HepG2 (cell line): Measurements from ENCODE around the gene TNFSF18. TPM values are rescaled to one million over a fixed set of nuclear protein-coding genes. Genes with fewer than 3 reads are reported as not detected.

Experiments
- ATAC-seq: fragments of 200-7000 bp; cut with Tn5 transposase; 3 replicates; pipeline ENCODE4 v1.9.1; 2020; ENCODE audit warnings: mild to moderate bottlenecking, moderate library complexity
- BruUV-seq: library from RNA; stranded (reverse); fragments of 400-500 nt; replicated peaks from 2 replicates; lab custom pipeline; 2021; lab: Mats Ljungman, UMichigan
- CTCF ChIA-PET: fragments of 300-600 bp; formaldehyde crosslinking; extraction: SDS; loops from one replicate; lab custom pipeline; 2021; ENCODE audit warnings: low total read pairs, inconsistent platforms, low intra/inter-chr PET ratio; lab: Yijun Ruan, JAX
- POLR2A ChIA-PET: fragments of 350-600 bp; sonication (Branson Sonifier 250); formaldehyde crosslinking; loops from one replicate; lab custom pipeline; 2020; ENCODE audit warnings: antibody characterized with exemption, inconsistent platforms; lab: Yijun Ruan, JAX
- DNase-seq: peaks from one replicate; pipeline ENCODE4 v3.0.0-alpha.2; 2015; ENCODE audit warnings: low spot score
- FAIRE-seq: peaks from 3 replicates; lab custom pipeline; 2011; peaks lifted over from hg19 to GRCh38; lab: Jason Lieb, UNC
- H2AFZ ChIP-seq: one replicate; pipeline ENCODE4 v1.6.1; 2011; ENCODE audit warnings: low read length, inconsistent platforms
- H3K27ac ChIP-seq: fragments of 300-600 bp; 3 replicates; pipeline ENCODE4 v1.8.0; 2011; ENCODE audit warnings: mixed run types, mild to moderate bottlenecking, mixed read lengths, low read length, inconsistent platforms; ENCODE audit not compliant: insufficient read depth; ENCODE audit errors: extremely low read length
- H3K27me3 ChIP-seq, 2 experiments: fragments of 200-600 bp in 1 of 2; 2 replicates in 1 of 2; 3 replicates in 1 of 2; pipeline versions ENCODE4 v1.6.0 to v1.8.0; 2011; ENCODE audit warnings: low read length in 2 of 2, mild to moderate bottlenecking in 2 of 2, moderate library complexity in 2 of 2, inconsistent platforms in 1 of 2; ENCODE audit not compliant: insufficient read depth in 2 of 2, control insufficient read depth in 1 of 2
- H3K36me3 ChIP-seq, 2 experiments: fragments of 200-600 bp in 1 of 2; replicated peaks in 1 of 2; 2 replicates in 1 of 2; 3 replicates in 1 of 2; pipeline versions ENCODE4 v1.5.1 to v1.8.0; 2011; ENCODE audit warnings: low read length in 2 of 2, inconsistent platforms in 1 of 2; ENCODE audit not compliant: insufficient read depth in 2 of 2, control insufficient read depth in 1 of 2
- H3K4me1 ChIP-seq: 2 replicates; pipeline ENCODE4 v1.5.1; 2012; ENCODE audit warnings: low read length, inconsistent platforms; ENCODE audit not compliant: insufficient read depth
- H3K4me2 ChIP-seq: 2 replicates; pipeline ENCODE4 v1.6.0; 2011; ENCODE audit warnings: low read depth, low read length, inconsistent platforms
- H3K4me3 ChIP-seq, 3 experiments: fragments of 200-600 bp in 1 of 3; sonication (generic), shearing (Covaris generic) in 1 of 3; replicated peaks in 1 of 3; 2 replicates each; pipeline ENCODE4 v1.5.1; 2011 to 2016; ENCODE audit warnings: low read length in 3 of 3, inconsistent platforms in 2 of 3, low read depth in 2 of 3, mild to moderate bottlenecking in 2 of 3, control low read depth in 1 of 3, mixed read lengths in 1 of 3; ENCODE audit not compliant: insufficient read depth in 1 of 3
- H3K79me2 ChIP-seq: one replicate; pipeline ENCODE4 v1.6.1; 2011; ENCODE audit warnings: low read length, inconsistent platforms; ENCODE audit not compliant: insufficient read depth
- H3K9ac ChIP-seq: 2 replicates; pipeline ENCODE4 v1.6.0; 2011; ENCODE audit warnings: mild to moderate bottlenecking, low read depth, low read length, inconsistent platforms; ENCODE audit not compliant: insufficient read depth
- H3K9me3 ChIP-seq: 2 replicates; pipeline ENCODE4 v1.5.1; 2012; ENCODE audit warnings: mild to moderate bottlenecking, low read length
- H4K20me1 ChIP-seq: 2 replicates; pipeline ENCODE4 v1.6.0; 2011; ENCODE audit warnings: inconsistent platforms, mild to moderate bottlenecking, low read length, moderate library complexity; ENCODE audit not compliant: insufficient read depth
- AKAP8 ChIP-seq: sonication (generic); formaldehyde crosslinking; IDR thresholded peaks from 2 replicates; pipeline ENCODE4 v1.5.1; 2020; ENCODE audit warnings: mild to moderate bottlenecking, missing genetic modification reagents
- ELF4 ChIP-seq: sonication (generic); formaldehyde crosslinking; IDR thresholded peaks from 2 replicates; pipeline ENCODE4 v1.5.0; 2020; ENCODE audit warnings: missing genetic modification reagents, mild to moderate bottlenecking, moderate library complexity, borderline replicate concordance
- JUNB ChIP-seq: sonication (generic); formaldehyde crosslinking; IDR thresholded peaks from 2 replicates; pipeline ENCODE4 v1.8.0; 2022; ENCODE audit warnings: missing genetic modification reagents, mild to moderate bottlenecking, borderline replicate concordance
- NONO ChIP-seq, 2 experiments: fragments of 450-650 bp in 1 of 2; sonication (generic) in 1 of 2; formaldehyde crosslinking in 1 of 2; IDR thresholded peaks in 1 of 2; conservative IDR thresholded peaks in 1 of 2; 2 replicates each; pipeline versions ENCODE4 v1.6.1 to v1.8.0; 2017 to 2022; ENCODE audit warnings: mild to moderate bottlenecking in 1 of 2, missing genetic modification reagents in 1 of 2, moderate library complexity in 1 of 2
- POLR2G ChIP-seq: fragments of 200-400 bp; formaldehyde crosslinking; IDR thresholded peaks from 2 replicates; pipeline ENCODE4 v1.6.1; 2018; ENCODE audit warnings: mild to moderate bottlenecking, low read depth, low read length, moderate library complexity
- RCOR2 ChIP-seq: IDR thresholded peaks from 2 replicates; pipeline ENCODE4 v1.6.1; 2016; ENCODE audit warnings: missing biosample characterization, missing genetic modification reagents
- SETDB1 ChIP-seq: sonication (generic); formaldehyde crosslinking; IDR thresholded peaks from 2 replicates; pipeline ENCODE4 v1.5.1; 2020; ENCODE audit warnings: missing genetic modification reagents, mild to moderate bottlenecking, borderline replicate concordance
- SP140L ChIP-seq: sonication (generic); formaldehyde crosslinking; IDR thresholded peaks from 2 replicates; pipeline ENCODE4 v1.4.0; 2020; ENCODE audit warnings: missing genetic modification reagents, borderline replicate concordance
- SP2 ChIP-seq: sonication (generic); formaldehyde crosslinking; IDR thresholded peaks from 2 replicates; pipeline ENCODE4 v1.5.1; 2020; ENCODE audit warnings: mild to moderate bottlenecking, missing genetic modification reagents
- TBX2 ChIP-seq: sonication (generic); formaldehyde crosslinking; IDR thresholded peaks from 2 replicates; pipeline ENCODE4 v1.5.0; 2020; ENCODE audit warnings: missing genetic modification reagents, mild to moderate bottlenecking, borderline replicate concordance
- ZEB1 ChIP-seq: IDR thresholded peaks from 2 replicates; pipeline ENCODE4 v1.6.1; 2012; ENCODE audit warnings: mild to moderate bottlenecking, low read depth, inconsistent platforms; ENCODE audit not compliant: insufficient replicate concordance
- ZNF10 ChIP-seq: sonication (generic); formaldehyde crosslinking; IDR thresholded peaks from 2 replicates; pipeline ENCODE4 v1.4.0; 2020; ENCODE audit warnings: mild to moderate bottlenecking, low read depth, missing genetic modification reagents, borderline replicate concordance
- ZNF143 ChIP-seq: sonication (generic); formaldehyde crosslinking; IDR thresholded peaks from 2 replicates; pipeline ENCODE4 v1.4.0; 2020; ENCODE audit warnings: missing genetic modification reagents
- ZNF383 ChIP-seq: sonication (generic); formaldehyde crosslinking; IDR thresholded peaks from 2 replicates; pipeline ENCODE4 v1.4.0; 2020; ENCODE audit warnings: missing genetic modification reagents, mild to moderate bottlenecking, borderline replicate concordance
- ZNF747 ChIP-seq: sonication (generic); formaldehyde crosslinking; IDR thresholded peaks from 2 replicates; pipeline ENCODE4 v1.8.1; 2023; ENCODE audit warnings: missing genetic modification reagents, mild to moderate bottlenecking, borderline replicate concordance
- WGBS: methylation state at CpG from one replicate; pipeline ENCODE4 v1.1.6; 2017; ENCODE audit warnings: low lambda C conversion rate; 5-methylcytosine and 5-hydroxymethylcytosine counted together
- in situ Hi-C: cut with HindIII; loops from 2 replicates; pipeline ENCODE4 v1.10.0; 2017; ENCODE audit warnings: low pct_unique_long_range_greater_than_20kb; ENCODE audit not compliant: extremely low pct_ligation_motif_present
- intact Hi-C: fragments of 100-400 bp; cut with micrococcal nuclease; formaldehyde crosslinking; loops from one replicate; pipeline ENCODE4 v1.10.0; 2022; ENCODE audit not compliant: unreplicated experiment
- polyA plus RNA-seq, 8 experiments: library from polyadenylated mRNA; depleted of rRNA in 3 of 8; stranded (reverse) in 7 of 8; unstranded in 1 of 8; fragments of >200 nt; fragmentation: Illumina TruSeq in 4 of 8; extraction: Trizol in 4 of 8; gene quantifications; 2 replicates each; pipeline versions ENCODE4 v1.2.1 to v1.2.3, GENCODE V29; 2011 to 2016; ENCODE audit warnings: low read depth in 4 of 8, missing spikeins in 1 of 8, mixed read lengths in 1 of 8; ENCODE audit not compliant: insufficient read depth in 1 of 8
- total RNA-seq, 5 experiments: library from RNA; depleted of rRNA; stranded (reverse); fragments of >200 nt; fragmentation: Illumina TruSeq; extraction: Trizol; gene quantifications; 2 replicates each; pipeline ENCODE4 v1.2.3, GENCODE V29; 2016; ENCODE audit warnings: low read depth in 1 of 5
- TF ChIP-seq, protein P1 (sequence below): sonication (generic); formaldehyde crosslinking; IDR thresholded peaks from 2 replicates; pipeline ENCODE4 v1.4.0; 2020; ENCODE audit warnings: missing genetic modification reagents
- TF ChIP-seq, protein P2 (sequence below): sonication (generic); formaldehyde crosslinking; IDR thresholded peaks from 2 replicates; pipeline ENCODE4 v1.5.0; 2020; ENCODE audit warnings: missing genetic modification reagents

TNFSF18 gene
- total and polyA plus RNA-seq, 2 of the 13 experiments (the other 11 are each of a cell fraction or from before 2014, with no cell fraction given) = not detected

DNA sequence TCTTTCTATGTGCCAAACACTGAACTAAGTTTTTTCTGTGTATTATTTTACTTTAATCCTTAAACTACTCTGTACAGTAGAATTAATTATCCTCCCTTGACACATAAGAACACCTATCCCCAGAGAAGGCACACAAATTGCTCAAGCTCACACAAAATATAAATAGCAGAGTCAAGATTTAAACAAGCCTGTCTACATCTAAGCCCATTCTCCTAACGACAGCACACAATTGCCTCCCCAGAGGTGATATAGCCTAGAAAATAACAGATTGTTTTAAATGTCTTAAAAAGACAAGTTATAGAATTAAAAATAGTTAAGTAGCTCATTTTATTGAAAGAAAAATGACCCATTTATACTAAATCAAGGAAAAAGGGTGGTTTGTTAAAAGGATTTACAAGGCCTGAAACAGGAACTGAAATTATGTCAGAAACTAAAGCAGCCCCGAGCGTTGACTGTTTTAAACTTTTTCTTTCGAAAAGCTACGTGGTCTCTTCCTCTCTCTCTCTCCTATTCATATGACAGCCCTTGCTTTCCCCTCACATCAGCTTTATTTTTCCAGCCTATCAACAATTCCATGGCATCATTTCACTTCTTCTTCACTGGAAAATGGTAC lies 30.5 kb downstream of the TNFSF18 start (continued):
- no peak for TF ChIP-seq SP140L (CRISPR knock-in tag)
- no peak for TF ChIP-seq ZNF143 (CRISPR knock-in tag)
- no peak for TF ChIP-seq RCOR2 (CRISPR knock-in tag)
- no peak for TF ChIP-seq JUNB (CRISPR knock-in tag)
- TF ChIP-seq ZNF10 (CRISPR knock-in tag) = no peak
- no peak for TF ChIP-seq SP2 (CRISPR knock-in tag)

DNA sequence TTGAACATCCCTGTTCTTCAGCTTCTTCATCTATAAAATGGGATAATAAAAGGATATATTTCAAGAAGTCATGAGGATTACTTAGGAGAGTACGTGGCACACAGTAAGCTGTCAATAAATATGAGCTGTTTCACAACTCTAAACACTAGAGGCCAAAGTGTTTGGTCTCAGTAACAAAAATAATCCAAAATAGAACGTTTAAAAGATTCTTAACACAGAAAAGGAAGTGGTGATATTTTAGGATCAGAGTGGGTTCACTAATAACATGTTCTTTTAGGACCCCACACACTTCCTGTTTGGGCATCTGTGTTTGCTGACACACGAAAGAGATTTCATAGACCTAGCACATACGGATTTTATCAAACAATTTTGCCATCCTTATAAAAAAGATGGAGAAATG lies 32.9 kb downstream of the TNFSF18 start:
- FAIRE-seq (no peak), DNase-seq (no peak), ATAC-seq (no peak)
- Histone ChIP-seq H4K20me1 (no peaks in the 10 kb centered on the region), H3K79me2 (no peaks in the 10 kb centered on the region), H3K9me3 (no peaks in the 10 kb centered on the region), H3K9ac (no peak overlapping the region), H3K27ac (no peak overlapping the region), H3K27me3 (0 out of 5 replicates have a peak, but pooled peaks cover 0 to 5% of the 10 kb centered on the region in 2 experiments), H3K36me3 (no peaks in the 10 kb centered on the region), H3K4me2 (no peak overlapping the region), H3K4me1 (no peaks in the 10 kb centered on the region), H3K4me3 (no peak overlapping the region), H2AFZ (no peak overlapping the region)
- 2% methylated on average over 4 of the region's 4 CpGs for WGBS
- no TSS peak for BruUV-seq
- in situ Hi-C loops = no loop called here
- TF ChIP-seq TBX2 (CRISPR knock-in tag) (no peak), ZNF383 (no peak), NONO (IDR thresholded peaks at IDR 0.05) (no peak), NONO (CRISPR knock-in tag; conservative IDR thresholded peaks at IDR 0.05) (no peak), POLR2G (no peak), ZNF747 (CRISPR knock-in tag) (no peak), ZEB1 (no peak), SETDB1 (CRISPR knock-in tag) (no peak), ELF4 (CRISPR knock-in tag) (no peak), AKAP8 (CRISPR knock-in tag) (no peak)
- TF ChIP-seq, protein P1, sequence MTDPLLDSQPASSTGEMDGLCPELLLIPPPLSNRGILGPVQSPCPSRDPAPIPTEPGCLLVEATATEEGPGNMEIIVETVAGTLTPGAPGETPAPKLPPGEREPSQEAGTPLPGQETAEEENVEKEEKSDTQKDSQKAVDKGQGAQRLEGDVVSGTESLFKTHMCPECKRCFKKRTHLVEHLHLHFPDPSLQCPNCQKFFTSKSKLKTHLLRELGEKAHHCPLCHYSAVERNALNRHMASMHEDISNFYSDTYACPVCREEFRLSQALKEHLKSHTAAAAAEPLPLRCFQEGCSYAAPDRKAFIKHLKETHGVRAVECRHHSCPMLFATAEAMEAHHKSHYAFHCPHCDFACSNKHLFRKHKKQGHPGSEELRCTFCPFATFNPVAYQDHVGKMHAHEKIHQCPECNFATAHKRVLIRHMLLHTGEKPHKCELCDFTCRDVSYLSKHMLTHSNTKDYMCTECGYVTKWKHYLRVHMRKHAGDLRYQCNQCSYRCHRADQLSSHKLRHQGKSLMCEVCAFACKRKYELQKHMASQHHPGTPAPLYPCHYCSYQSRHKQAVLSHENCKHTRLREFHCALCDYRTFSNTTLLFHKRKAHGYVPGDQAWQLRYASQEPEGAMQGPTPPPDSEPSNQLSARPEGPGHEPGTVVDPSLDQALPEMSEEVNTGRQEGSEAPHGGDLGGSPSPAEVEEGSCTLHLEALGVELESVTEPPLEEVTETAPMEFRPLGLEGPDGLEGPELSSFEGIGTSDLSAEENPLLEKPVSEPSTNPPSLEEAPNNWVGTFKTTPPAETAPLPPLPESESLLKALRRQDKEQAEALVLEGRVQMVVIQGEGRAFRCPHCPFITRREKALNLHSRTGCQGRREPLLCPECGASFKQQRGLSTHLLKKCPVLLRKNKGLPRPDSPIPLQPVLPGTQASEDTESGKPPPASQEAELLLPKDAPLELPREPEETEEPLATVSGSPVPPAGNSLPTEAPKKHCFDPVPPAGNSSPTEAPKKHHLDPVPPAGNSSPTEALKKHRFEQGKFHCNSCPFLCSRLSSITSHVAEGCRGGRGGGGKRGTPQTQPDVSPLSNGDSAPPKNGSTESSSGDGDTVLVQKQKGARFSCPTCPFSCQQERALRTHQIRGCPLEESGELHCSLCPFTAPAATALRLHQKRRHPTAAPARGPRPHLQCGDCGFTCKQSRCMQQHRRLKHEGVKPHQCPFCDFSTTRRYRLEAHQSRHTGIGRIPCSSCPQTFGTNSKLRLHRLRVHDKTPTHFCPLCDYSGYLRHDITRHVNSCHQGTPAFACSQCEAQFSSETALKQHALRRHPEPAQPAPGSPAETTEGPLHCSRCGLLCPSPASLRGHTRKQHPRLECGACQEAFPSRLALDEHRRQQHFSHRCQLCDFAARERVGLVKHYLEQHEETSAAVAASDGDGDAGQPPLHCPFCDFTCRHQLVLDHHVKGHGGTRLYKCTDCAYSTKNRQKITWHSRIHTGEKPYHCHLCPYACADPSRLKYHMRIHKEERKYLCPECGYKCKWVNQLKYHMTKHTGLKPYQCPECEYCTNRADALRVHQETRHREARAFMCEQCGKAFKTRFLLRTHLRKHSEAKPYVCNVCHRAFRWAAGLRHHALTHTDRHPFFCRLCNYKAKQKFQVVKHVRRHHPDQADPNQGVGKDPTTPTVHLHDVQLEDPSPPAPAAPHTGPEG (CRISPR knock-in tag) = no peak
- TF ChIP-seq, protein P2, sequence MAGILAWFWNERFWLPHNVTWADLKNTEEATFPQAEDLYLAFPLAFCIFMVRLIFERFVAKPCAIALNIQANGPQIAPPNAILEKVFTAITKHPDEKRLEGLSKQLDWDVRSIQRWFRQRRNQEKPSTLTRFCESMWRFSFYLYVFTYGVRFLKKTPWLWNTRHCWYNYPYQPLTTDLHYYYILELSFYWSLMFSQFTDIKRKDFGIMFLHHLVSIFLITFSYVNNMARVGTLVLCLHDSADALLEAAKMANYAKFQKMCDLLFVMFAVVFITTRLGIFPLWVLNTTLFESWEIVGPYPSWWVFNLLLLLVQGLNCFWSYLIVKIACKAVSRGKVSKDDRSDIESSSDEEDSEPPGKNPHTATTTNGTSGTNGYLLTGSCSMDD = no peak
- intact Hi-C loops = no loop called here
- ChIA-PET POLR2A (no interaction called here), CTCF (no interaction called here)
